ENCODE data around the gene CDC40.
"Not testable (repeated sequence)": the region's sequence is repeated elsewhere in the genome, so short reads cannot be mapped to it uniquely, and the experiment has no call there.

Gene CDC40

GRCh38 chr6:110270165-110270564 is 89.9 kb downstream of the CDC40 start:
- no peak for DNase-seq
- TF ChIP-seq GATA1 (IDR thresholded peaks at IDR 0.05; ENCODE audit: low read depth, low read length) (no peak), POLR2A (IDR thresholded peaks at IDR 0.05; ENCODE audit: low read length) (no peak)

- no peak for DNase-seq
- TF ChIP-seq GATA1 (IDR thresholded peaks at IDR 0.05; ENCODE audit: low read depth, low read length) (no peak), POLR2A (IDR thresholded peaks at IDR 0.05; ENCODE audit: low read length) (no peak)
These were observed 91.5 kb downstream of the CDC40 start for GRCh38 chr6:110271732-110272022.

- DNase-seq = not testable (repeated sequence)
These were observed 92.6 kb downstream of the CDC40 start for GRCh38 chr6:110272781-110273180.

GRCh38 chr6:110277100-110277665 is 97.0 kb downstream of the CDC40 start:
- no peak for DNase-seq
- TF ChIP-seq GATA1 (IDR thresholded peaks at IDR 0.05; ENCODE audit: low read depth, low read length) = no peak
- TF ChIP-seq POLR2A (IDR thresholded peaks at IDR 0.05; ENCODE audit: low read length) = no peak

Measured in erythroblast (primary cell).